HG02870 (cell line): ENCODE results near the gene MACROD2.
"Not testable (repeated sequence)": the region's sequence is repeated elsewhere in the genome, so short reads cannot be mapped to it uniquely, and the experiment has no call there.

Experiments
- ATAC-seq: cut with Tn5 transposase; IDR thresholded peaks from one replicate; pipeline ENCODE4 v1.9.1; 2021; ENCODE audit warnings: mild to moderate bottlenecking, moderate library complexity; ENCODE audit not compliant: unreplicated experiment

The MACROD2 gene

GRCh38 chr20:15928946-15929345 lies 1933.6 kb downstream of the MACROD2 start:
- ATAC-seq, result no peak

GRCh38 chr20:15930311-15931305 lies 1935.3 kb downstream of the MACROD2 start:
- no peak for ATAC-seq

GRCh38 chr20:15931897-15932296 lies 1936.6 kb downstream of the MACROD2 start:
- ATAC-seq, result no peak

GRCh38 chr20:15937179-15937578 lies 1941.9 kb downstream of the MACROD2 start:
- ATAC-seq, result peak; percentile 83

DNA sequence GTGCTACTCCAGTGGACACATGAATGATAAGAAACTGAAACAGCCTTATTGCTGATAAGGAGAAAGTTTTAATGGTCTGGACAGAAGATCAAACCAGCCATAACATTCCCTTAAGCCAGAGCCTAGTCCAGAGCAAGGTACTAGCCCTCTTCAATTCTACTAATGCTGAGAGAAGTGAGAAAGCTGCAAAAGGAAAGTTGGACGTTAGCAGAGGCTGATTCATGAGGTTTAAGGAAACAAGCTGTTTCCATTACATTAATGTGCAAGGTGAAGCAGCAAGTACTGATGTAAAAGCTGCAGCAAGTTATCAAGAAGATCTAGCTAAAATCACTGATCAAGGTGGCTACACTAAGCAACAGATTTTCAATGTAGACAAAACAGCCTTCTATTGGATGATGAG lies 1943.5 kb downstream of the MACROD2 start:
- no peak for ATAC-seq

DNA sequence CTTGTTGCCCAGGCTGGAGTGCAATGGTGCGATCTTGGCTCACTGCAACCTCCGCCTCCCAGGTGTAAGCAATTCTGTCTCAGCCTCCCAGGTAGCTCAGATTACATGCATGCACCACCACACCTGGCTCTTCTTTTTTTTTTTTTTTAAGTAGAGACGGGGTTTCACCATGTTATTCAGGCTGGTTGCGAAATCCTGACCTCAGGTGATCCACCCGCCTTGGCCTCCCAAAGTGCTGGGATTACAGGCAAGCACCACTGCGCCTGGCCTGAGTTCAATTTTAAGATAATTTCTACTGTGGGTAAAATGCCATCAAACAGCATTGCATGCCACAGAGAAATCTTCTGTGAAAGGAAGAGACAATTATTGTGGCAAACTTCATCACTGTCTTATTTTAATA lies 1944.8 kb downstream of the MACROD2 start:
- ATAC-seq, result no peak

GRCh38 chr20:15942130-15942529 lies 1946.8 kb downstream of the MACROD2 start:
- ATAC-seq, result no peak

DNA sequence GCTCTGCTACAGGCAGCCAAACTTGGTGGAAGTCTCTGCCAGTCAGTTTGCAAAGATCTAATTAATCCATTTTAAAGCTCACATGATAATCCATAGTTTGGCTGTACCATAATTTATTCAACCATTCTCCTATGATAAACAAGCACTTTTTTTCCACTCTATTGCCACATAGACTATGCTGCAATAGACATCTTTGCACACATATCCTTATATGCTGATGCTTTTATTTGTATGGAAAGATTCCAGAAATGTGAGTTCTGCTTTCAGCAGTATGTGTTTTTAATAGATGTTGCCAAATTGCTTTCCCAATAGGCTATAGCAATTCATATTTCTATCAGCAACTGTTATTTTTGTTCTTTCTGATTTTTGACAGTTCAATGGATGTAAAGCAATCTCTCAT lies 1950.0 kb downstream of the MACROD2 start:
- no peak for ATAC-seq

- ATAC-seq, result no peak
Measured at GRCh38 chr20:15949391-15949790, 1954.1 kb downstream of the MACROD2 start.

DNA sequence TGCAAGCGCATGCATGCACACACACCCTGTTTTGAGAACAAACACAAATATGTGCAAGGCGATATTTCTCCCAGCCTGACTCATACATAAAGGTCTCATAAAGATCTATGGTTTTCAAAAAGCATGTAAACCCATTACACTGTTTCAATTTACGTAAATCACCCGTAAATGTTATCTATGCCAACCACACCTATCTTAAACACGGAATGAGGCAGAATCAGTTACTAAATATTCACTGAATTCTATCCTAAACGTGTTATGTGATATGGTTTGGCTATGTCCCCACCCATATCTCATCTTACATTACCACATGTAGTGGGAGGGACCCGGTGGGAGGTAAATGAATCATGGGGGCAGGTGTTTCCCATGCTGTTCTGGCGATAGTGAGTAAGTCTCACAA lies 1956.3 kb downstream of the MACROD2 start:
- ATAC-seq, result no peak

DNA sequence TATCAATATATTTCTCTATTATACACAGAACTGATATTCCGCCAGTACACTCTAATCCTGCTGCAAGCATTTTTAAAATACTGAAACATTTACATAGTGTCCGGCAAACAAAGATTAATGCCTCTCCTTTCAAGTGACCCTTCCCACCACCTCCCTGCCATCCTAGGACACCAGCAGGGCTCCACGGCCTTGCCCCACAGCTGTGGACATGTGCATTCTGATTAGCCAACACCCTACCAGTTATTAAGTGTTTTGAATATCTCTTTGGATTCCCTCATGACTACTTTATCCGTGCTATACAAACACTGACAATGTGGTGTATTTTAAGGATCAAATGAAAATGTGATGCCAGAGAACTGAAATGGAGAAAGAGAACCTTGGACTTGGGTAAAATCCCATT lies 1962.8 kb downstream of the MACROD2 start:
- no peak for ATAC-seq

DNA sequence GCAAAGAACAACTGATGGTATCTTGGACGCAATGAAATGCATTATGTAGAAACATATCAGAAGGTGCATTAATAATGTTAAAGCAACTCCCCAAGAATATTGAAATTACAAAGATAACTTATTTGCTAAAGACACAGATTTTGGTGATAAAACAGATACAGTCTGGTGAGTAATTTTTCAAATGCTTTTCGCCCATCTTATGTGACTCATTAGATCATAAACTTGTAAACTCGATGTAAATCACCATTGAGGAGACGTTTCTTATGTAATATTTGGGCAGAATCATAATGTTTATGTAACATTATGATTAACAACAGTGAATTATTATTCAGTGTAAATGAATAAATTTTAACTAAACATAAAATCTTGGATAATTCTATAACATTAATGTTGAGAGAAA lies 1969.8 kb downstream of the MACROD2 start:
- no peak for ATAC-seq

GRCh38 chr20:15967334-15967733 lies 1972.0 kb downstream of the MACROD2 start:
- ATAC-seq, result no peak

DNA sequence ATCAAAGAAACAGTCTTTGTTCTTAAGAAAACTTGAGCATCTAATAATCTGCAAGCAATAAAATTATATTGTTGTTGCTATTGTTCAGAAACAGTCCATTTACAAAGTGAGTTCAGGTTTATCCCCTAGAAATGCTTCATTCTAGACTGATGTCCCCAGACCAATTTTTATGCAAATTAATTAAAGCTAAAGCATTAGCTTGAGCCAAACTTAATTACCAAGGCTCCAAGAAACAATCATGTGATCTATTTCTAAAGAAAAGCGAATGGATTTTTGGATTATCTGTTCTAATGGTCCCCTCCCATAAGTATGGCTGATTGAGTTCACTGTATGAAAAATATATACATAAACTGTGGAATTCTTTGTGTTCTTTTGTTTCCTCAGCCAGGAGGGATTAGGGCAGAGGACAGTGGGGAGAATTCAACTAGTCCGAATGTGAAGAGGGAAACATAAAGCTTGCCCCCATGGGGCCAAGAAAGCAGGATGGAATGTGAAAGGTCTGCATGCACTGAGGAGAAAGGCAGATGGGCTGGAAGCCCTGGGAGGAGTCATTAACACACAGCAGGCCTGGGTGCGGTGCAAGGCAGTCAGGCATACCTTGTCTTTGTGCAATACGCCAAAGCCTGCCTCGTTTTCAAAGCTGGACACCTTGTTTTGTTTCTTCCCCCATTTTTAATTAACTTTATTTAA lies 1980.9 kb downstream of the MACROD2 start:
- ATAC-seq, result no peak

DNA sequence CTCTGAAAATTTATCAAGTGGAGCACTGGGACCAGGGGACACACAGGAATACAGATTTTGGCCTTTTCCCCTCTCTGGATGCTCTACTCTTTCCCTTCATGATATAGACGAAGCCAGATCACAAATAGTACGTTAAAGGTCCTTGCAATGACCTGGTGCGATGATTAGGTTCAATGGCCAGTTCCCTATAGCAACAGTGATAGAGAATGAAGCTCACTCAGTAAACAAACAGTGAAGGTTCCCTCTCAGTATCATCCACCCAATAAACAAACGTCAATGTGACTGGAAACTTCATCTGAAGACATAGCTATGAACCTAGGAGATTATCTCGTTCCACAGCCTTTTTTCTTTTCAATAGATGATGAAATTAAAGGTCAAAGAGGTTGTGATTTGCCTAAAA lies 1981.7 kb downstream of the MACROD2 start:
- no peak for ATAC-seq

DNA sequence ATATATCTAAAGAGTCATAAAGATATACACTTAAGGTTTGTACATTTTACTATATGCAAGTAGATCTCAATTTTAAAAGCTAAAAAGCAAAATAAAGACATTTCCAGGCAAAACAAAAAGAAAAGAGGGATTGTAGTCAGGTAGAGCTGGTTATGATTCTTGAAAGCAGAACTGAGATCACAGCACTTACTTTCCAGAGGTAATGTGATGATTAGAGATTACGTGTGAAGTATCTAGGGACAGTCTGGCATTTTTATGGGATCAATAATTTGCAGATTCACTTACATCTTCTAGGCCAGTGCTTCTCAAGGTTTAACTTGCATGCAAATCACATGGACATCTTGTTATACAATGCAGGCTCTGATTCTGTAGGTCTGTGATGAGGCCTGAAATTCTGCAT lies 1982.4 kb downstream of the MACROD2 start:
- ATAC-seq, result no peak

DNA sequence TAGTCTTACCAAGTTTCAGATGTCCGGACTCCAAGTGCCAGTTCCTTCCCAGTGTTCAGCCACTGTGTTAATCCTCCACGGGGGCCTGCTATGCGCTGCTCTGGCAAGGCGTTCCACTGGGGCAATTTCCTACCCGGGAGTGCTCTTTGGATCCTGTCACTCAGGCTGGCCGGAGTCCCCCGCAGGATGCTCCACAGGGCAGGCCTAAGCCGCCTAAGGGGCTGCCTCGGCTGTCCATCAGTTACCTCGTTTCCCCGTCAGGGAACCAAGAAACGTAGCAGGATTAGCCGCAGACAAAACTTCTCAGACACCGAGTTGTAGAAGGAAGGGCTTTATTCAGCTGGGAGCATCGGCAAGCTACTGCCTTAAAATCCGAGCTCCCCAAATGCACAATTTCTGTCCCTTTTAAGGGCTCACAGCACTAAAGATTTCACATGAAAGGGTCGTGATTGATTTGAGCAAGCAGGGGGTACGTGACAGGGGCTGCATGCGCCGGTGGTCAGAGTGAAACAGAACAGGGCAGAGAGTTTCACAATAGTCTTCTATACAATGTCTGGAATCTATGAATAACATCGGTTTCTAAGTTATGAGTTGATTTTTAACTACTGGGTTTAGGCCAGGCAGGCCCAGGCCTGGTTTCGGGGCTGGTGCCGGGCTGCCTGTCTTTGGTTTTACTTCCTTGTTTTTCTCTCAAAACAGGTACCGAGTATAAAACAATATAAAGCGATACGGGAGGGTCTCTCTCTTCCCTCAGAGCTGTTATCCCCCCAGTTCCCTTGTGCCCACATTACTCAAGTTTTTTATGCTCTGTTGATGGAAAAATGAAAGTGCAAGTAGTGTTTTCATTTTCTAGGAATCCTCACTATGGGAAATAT lies 1990.4 kb downstream of the MACROD2 start:
- ATAC-seq, result not testable (repeated sequence)

GRCh38 chr20:15986690-15987089 lies 1991.4 kb downstream of the MACROD2 start:
- ATAC-seq, result peak; percentile 96

DNA sequence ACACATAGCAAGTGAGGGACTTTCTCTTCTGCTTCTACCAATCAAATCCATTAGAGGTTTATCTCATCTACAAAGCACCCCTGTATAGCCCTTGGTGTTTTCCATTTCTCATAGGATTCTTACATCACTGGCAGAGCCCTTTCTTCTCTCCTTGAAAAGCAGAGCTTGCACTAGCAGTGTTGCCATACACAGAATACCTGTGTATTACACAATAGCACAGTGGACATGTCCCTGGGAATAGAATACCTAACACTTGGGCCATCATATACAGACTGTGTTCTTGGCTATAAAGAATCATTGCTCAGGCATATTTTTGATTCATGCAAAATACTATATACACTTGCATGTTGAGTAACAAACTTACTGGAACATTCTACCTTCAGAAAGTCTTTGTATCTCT lies 1996.0 kb downstream of the MACROD2 start:
- ATAC-seq, result no peak

DNA sequence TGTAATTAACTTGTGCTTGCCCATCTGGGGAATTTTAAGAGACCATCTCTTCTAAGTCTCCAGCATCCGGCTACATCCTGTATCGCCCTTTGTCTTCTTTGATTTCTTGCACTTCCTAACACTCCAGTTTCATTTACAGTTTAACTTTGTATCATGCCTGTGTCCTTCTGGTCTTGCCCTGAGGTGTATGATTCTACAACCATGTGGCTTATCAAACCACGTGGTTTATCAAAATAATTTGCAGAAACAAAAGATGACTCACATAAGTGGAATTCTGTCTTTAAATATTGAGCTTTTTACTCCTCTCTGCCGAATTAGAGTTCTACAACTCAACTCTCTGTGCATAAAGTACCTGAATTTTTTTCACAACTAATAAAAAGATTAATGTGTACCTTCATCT lies 1997.2 kb downstream of the MACROD2 start:
- no peak for ATAC-seq

- no peak for ATAC-seq
Measured at GRCh38 chr20:16000112-16000511, 2004.8 kb downstream of the MACROD2 start.
